Measurements from ENCODE around the gene KASH5.

Gene KASH5

GRCh38 chr19:49407482-49408015, 19.5 kb downstream of the KASH5 start:
- no peak overlapping the region for H3K4me3 ChIP-seq (replicated peaks; ENCODE audit: low read depth, low read length)
- TF ChIP-seq, protein P1, sequence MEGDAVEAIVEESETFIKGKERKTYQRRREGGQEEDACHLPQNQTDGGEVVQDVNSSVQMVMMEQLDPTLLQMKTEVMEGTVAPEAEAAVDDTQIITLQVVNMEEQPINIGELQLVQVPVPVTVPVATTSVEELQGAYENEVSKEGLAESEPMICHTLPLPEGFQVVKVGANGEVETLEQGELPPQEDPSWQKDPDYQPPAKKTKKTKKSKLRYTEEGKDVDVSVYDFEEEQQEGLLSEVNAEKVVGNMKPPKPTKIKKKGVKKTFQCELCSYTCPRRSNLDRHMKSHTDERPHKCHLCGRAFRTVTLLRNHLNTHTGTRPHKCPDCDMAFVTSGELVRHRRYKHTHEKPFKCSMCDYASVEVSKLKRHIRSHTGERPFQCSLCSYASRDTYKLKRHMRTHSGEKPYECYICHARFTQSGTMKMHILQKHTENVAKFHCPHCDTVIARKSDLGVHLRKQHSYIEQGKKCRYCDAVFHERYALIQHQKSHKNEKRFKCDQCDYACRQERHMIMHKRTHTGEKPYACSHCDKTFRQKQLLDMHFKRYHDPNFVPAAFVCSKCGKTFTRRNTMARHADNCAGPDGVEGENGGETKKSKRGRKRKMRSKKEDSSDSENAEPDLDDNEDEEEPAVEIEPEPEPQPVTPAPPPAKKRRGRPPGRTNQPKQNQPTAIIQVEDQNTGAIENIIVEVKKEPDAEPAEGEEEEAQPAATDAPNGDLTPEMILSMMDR (IDR thresholded peaks at IDR 0.05; ENCODE audit: low read length, missing control alignments), result no peak
- DNase-seq (ENCODE audit: low read depth), result no peak

DNA sequence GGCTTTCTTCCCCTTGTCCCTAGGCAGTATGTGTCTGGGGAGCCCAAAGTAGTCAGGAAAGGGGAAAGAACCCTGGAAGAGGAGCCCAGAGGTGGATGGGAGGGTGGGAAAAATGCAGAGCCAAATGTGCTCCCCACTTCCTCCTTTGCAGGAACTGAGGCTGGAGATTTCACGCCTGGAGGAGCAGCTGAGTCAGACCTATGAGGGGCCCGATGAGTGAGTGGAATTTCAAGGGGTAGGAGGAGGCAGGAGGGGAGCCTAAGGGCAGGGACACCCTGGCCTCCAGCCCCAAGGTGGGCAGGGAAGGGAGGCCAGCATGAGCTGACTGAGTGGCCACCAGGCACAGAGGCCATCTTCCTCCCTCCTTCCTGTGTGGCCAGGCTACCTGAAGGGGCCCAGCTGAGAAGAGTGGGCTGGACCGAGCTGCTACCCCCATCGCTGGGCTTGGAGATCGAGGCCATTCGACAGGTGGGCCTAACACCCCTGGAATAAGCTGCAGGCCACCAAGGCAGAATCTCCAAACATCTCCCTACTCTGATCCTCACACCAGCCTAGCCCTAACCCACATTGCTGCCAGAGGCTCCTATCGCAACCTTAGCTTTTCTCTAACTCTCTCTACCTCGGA, 20.9 kb downstream of the KASH5 start:
- no peak overlapping the region for H3K4me3 ChIP-seq (replicated peaks; ENCODE audit: low read depth, low read length)
- TF ChIP-seq, protein P1 (IDR thresholded peaks at IDR 0.05; ENCODE audit: low read length, missing control alignments), result no peak
- DNase-seq (ENCODE audit: low read depth), result no peak

GRCh38 chr19:49409441-49410029, 21.5 kb downstream of the KASH5 start:
- no peak for DNase-seq (ENCODE audit: low read depth)
- H3K4me3 ChIP-seq (replicated peaks; ENCODE audit: low read depth, low read length), result no peak overlapping the region
- TF ChIP-seq, protein P1 (IDR thresholded peaks at IDR 0.05; ENCODE audit: low read length, missing control alignments), result no peak

GRCh38 chr19:49411681-49412326, 23.8 kb downstream of the KASH5 start:
- no peak for DNase-seq (ENCODE audit: low read depth)
- H3K4me3 ChIP-seq (replicated peaks; ENCODE audit: low read depth, low read length), result no peak overlapping the region
- TF ChIP-seq, protein P1 (IDR thresholded peaks at IDR 0.05; ENCODE audit: low read length, missing control alignments), result no peak

DNA sequence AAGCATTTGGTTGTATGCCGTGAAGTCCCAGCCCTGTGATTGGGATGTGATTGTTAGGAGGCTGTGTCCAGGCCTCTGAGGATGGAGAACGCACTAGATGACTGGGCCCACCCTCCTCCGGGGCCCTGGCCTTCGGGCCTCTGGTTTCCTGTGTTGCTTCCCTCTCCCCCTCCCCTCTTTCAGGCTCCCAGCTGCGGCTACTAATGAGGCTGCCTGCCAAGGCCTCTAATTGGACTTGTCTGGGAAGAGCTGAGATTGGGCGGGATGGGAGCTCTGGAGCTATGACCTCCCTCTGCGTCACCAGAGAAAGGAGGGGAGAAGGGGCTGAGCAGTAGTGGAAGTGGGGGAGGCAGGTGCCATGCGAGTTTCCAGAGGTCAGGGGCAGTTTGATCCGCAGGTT, 25.3 kb downstream of the KASH5 start:
- DNase-seq (ENCODE audit: low read depth), result no peak
- H3K4me3 ChIP-seq (replicated peaks; ENCODE audit: low read depth, low read length), result no peak overlapping the region
- TF ChIP-seq, protein P1 (IDR thresholded peaks at IDR 0.05; ENCODE audit: low read length, missing control alignments), result no peak

GRCh38 chr19:49414256-49414655, 26.2 kb downstream of the KASH5 start:
- TF ChIP-seq, protein P1 (IDR thresholded peaks at IDR 0.05; ENCODE audit: low read length, missing control alignments), result no peak
- H3K4me3 ChIP-seq (replicated peaks; ENCODE audit: low read depth, low read length), result no peak overlapping the region
- no peak for DNase-seq (ENCODE audit: low read depth)

Data from fibroblast of pulmonary artery (primary cell).